Endothelial cell of umbilical vein (primary cell): Measurements from ENCODE around the gene ALG2.

Source experiments
- CTCF ChIP-seq, 2 donors: IDR thresholded peaks; 1 replicate in 1 of 2; 2 replicates in 1 of 2; pipeline ENCODE4 v1.5.1; 2011; ENCODE audit warnings: low read length in 2 of 2, mild to moderate bottlenecking in 2 of 2, moderate library complexity in 2 of 2, control low read depth in 1 of 2, inconsistent platforms in 1 of 2, low read depth in 1 of 2; ENCODE audit not compliant: insufficient read depth in 1 of 2; ENCODE audit errors: extremely low read depth in 1 of 2
- EZH2 ChIP-seq: IDR thresholded peaks from 2 replicates; pipeline ENCODE4 v1.6.1; 2012; ENCODE audit warnings: borderline replicate concordance, low read depth, mild to moderate bottlenecking, moderate library complexity, low read length, inconsistent platforms; ENCODE audit not compliant: severe bottlenecking
- FOS ChIP-seq: IDR thresholded peaks from 2 replicates; pipeline ENCODE4 v1.6.1; 2011; ENCODE audit warnings: mild to moderate bottlenecking, low read length, moderate library complexity, borderline replicate concordance; ENCODE audit not compliant: insufficient read depth
- MAX ChIP-seq: IDR thresholded peaks from 2 replicates; pipeline ENCODE4 v1.6.1; 2011; ENCODE audit not compliant: insufficient read depth, insufficient read length
- POLR2A ChIP-seq: IDR thresholded peaks from 2 replicates; pipeline ENCODE4 v1.6.1; 2012; ENCODE audit warnings: low read depth, mild to moderate bottlenecking, control low read depth, low read length

- peak; percentile 89 to 91 for TF ChIP-seq CTCF (IDR thresholded peaks at IDR 0.05; ENCODE audit: extremely low read depth in 1 of 2, insufficient read depth in 1 of 2, low read depth in 1 of 2, low read length in 2 of 2)
- no peak for TF ChIP-seq EZH2
- no peak for TF ChIP-seq MAX
- no peak for TF ChIP-seq FOS
- TF ChIP-seq POLR2A, result no peak
These were observed 44.7 kb upstream of the ALG2 start for GRCh38 chr9:99266255-99267023.
